OCI-LY3 (cell line): ENCODE data around the gene SLC35D2.

Source experiments
- CTCF ChIP-seq: fragments of 200-600, 300-600 bp; sonication (generic); IDR thresholded peaks from 2 replicates; pipeline ENCODE4 v1.5.1; 2014; ENCODE audit warnings: antibody characterized with exemption, low read length, low read depth
- EZH2phosphoT487 ChIP-seq: fragments of 200-600 bp; shearing (Covaris generic); IDR thresholded peaks from 2 replicates; pipeline ENCODE4 v1.6.1; 2018; ENCODE audit warnings: antibody characterized with exemption, mixed run types, low read depth

GRCh38 chr9:96382839-96383164, 709 bp downstream of the SLC35D2 start:
- TF ChIP-seq CTCF (no peak), EZH2phosphoT487 (no peak)
